ENCODE results near the gene VPS37D. TPM values are rescaled to one million over a fixed set of nuclear protein-coding genes. Genes with fewer than 3 reads are reported as not detected.

VPS37D gene
- total and polyA plus RNA-seq, 4 donors: 0.88 to 2.3 (median 1.7) TPM

- no peak overlapping the region for H3K27ac ChIP-seq (ENCODE audit: low read depth in 1 of 2, low read length in 2 of 2)
- no peaks in the 10 kb centered on the region for H3K36me3 ChIP-seq (ENCODE audit: control insufficient read depth in 1 of 2, insufficient read depth in 2 of 2, low read length in 1 of 2)
- intact Hi-C loops (cut with DNase I): no loop called here
- DNase-seq: no peak
- no peak for ATAC-seq (ENCODE audit: low FRiP score)
- H3K4me1 ChIP-seq (ENCODE audit: control insufficient read depth in 1 of 2, insufficient read depth in 2 of 2, low read length in 2 of 2): no peaks in the 10 kb centered on the region
- no peaks in the 10 kb centered on the region for H3K9me3 ChIP-seq (ENCODE audit: control insufficient read depth, low read length)
- H3K4me3 ChIP-seq (ENCODE audit: low read length in 2 of 2): no peak overlapping the region
- no peaks in the 10 kb centered on the region for H3K27me3 ChIP-seq (ENCODE audit: control insufficient read depth in 1 of 2, insufficient read depth in 2 of 2, low read length in 1 of 2)
- WGBS, 2 donors: 46 to 47% methylated on average over 9 of the region's 9 CpGs
Measured at GRCh38 chr7:73624669-73625001, 43.0 kb upstream of the VPS37D start.

- no peaks in the 10 kb centered on the region for H3K27me3 ChIP-seq (ENCODE audit: control insufficient read depth in 1 of 2, insufficient read depth in 2 of 2, low read length in 1 of 2)
- H3K27ac ChIP-seq (ENCODE audit: low read depth in 1 of 2, low read length in 2 of 2): no peak overlapping the region
- intact Hi-C loops (cut with DNase I): no loop called here
- no peaks in the 10 kb centered on the region for H3K36me3 ChIP-seq (ENCODE audit: control insufficient read depth in 1 of 2, insufficient read depth in 2 of 2, low read length in 1 of 2)
- no peak for ATAC-seq (ENCODE audit: low FRiP score)
- H3K9me3 ChIP-seq (ENCODE audit: control insufficient read depth, low read length): no peaks in the 10 kb centered on the region
- 94 to 95% methylated on average over 11 of the region's 11 CpGs for WGBS, 2 donors
- H3K4me1 ChIP-seq (ENCODE audit: control insufficient read depth in 1 of 2, insufficient read depth in 2 of 2, low read length in 2 of 2): no peaks in the 10 kb centered on the region
- H3K4me3 ChIP-seq (ENCODE audit: low read length in 2 of 2): no peak overlapping the region
- no peak for DNase-seq
Measured at GRCh38 chr7:73625276-73625675, 42.4 kb upstream of the VPS37D start.

GRCh38 chr7:73626814-73627213, 40.8 kb upstream of the VPS37D start:
- 35% methylated on average over 3 of the region's 3 CpGs for WGBS, 2 donors

GRCh38 chr7:73628504-73628903, 39.1 kb upstream of the VPS37D start:
- 81 to 82% methylated on average over 4 of the region's 4 CpGs for WGBS, 2 donors

More at GRCh38 chr7:73626814-73627213, 40.8 kb upstream of the VPS37D start:
- DNase-seq: no peak
- Histone ChIP-seq H3K4me3 (ENCODE audit: low read length in 2 of 2) (no peak overlapping the region), H3K36me3 (ENCODE audit: control insufficient read depth in 1 of 2, insufficient read depth in 2 of 2, low read length in 1 of 2) (no peaks in the 10 kb centered on the region), H3K4me1 (ENCODE audit: control insufficient read depth in 1 of 2, insufficient read depth in 2 of 2, low read length in 2 of 2) (no peaks in the 10 kb centered on the region), H3K27me3 (ENCODE audit: control insufficient read depth in 1 of 2, insufficient read depth in 2 of 2, low read length in 1 of 2) (no peaks in the 10 kb centered on the region), H3K27ac (ENCODE audit: low read depth in 1 of 2, low read length in 2 of 2) (no peak overlapping the region), H3K9me3 (ENCODE audit: control insufficient read depth, low read length) (no peaks in the 10 kb centered on the region)
- no peak for ATAC-seq (ENCODE audit: low FRiP score)
- intact Hi-C loops (cut with DNase I): no loop called here

GRCh38 chr7:73631558-73631957, 36.1 kb upstream of the VPS37D start:
- no peaks in the 10 kb centered on the region for H3K9me3 ChIP-seq (ENCODE audit: control insufficient read depth, low read length)
- intact Hi-C loops (cut with DNase I): no loop called here
- 21 to 44% methylated on average over 1 of the region's 1 CpG for WGBS, 2 donors
- no peaks in the 10 kb centered on the region for H3K27me3 ChIP-seq (ENCODE audit: control insufficient read depth in 1 of 2, insufficient read depth in 2 of 2, low read length in 1 of 2)
- no peak for ATAC-seq (ENCODE audit: low FRiP score)
- no peak overlapping the region for H3K27ac ChIP-seq (ENCODE audit: low read depth in 1 of 2, low read length in 2 of 2)
- no peaks in the 10 kb centered on the region for H3K4me1 ChIP-seq (ENCODE audit: control insufficient read depth in 1 of 2, insufficient read depth in 2 of 2, low read length in 2 of 2)
- no peaks in the 10 kb centered on the region for H3K36me3 ChIP-seq (ENCODE audit: control insufficient read depth in 1 of 2, insufficient read depth in 2 of 2, low read length in 1 of 2)
- no peak for DNase-seq
- no peak overlapping the region for H3K4me3 ChIP-seq (ENCODE audit: low read length in 2 of 2)

More at GRCh38 chr7:73628504-73628903, 39.1 kb upstream of the VPS37D start:
- intact Hi-C loops (cut with DNase I): no loop called here
- Histone ChIP-seq H3K27me3 (ENCODE audit: control insufficient read depth in 1 of 2, insufficient read depth in 2 of 2, low read length in 1 of 2) (no peaks in the 10 kb centered on the region), H3K27ac (ENCODE audit: low read depth in 1 of 2, low read length in 2 of 2) (no peak overlapping the region), H3K4me3 (ENCODE audit: low read length in 2 of 2) (no peak overlapping the region), H3K4me1 (ENCODE audit: control insufficient read depth in 1 of 2, insufficient read depth in 2 of 2, low read length in 2 of 2) (no peaks in the 10 kb centered on the region), H3K9me3 (ENCODE audit: control insufficient read depth, low read length) (no peaks in the 10 kb centered on the region), H3K36me3 (ENCODE audit: control insufficient read depth in 1 of 2, insufficient read depth in 2 of 2, low read length in 1 of 2) (no peaks in the 10 kb centered on the region)
- ATAC-seq (ENCODE audit: low FRiP score) (no peak), DNase-seq (no peak)

GRCh38 chr7:73633323-73633722, 34.3 kb upstream of the VPS37D start:
- DNase-seq: no peak
- H3K27ac ChIP-seq (ENCODE audit: low read depth in 1 of 2, low read length in 2 of 2): no peak overlapping the region
- WGBS, 2 donors: 81 to 94% methylated on average over 7 of the region's 7 CpGs
- H3K36me3 ChIP-seq (ENCODE audit: control insufficient read depth in 1 of 2, insufficient read depth in 2 of 2, low read length in 1 of 2): no peaks in the 10 kb centered on the region
- no peaks in the 10 kb centered on the region for H3K4me1 ChIP-seq (ENCODE audit: control insufficient read depth in 1 of 2, insufficient read depth in 2 of 2, low read length in 2 of 2)
- intact Hi-C loops (cut with DNase I): no loop called here
- H3K27me3 ChIP-seq (ENCODE audit: control insufficient read depth in 1 of 2, insufficient read depth in 2 of 2, low read length in 1 of 2): no peaks in the 10 kb centered on the region
- no peaks in the 10 kb centered on the region for H3K9me3 ChIP-seq (ENCODE audit: control insufficient read depth, low read length)
- no peak overlapping the region for H3K4me3 ChIP-seq (ENCODE audit: low read length in 2 of 2)
- no peak for ATAC-seq (ENCODE audit: low FRiP score)

- Histone ChIP-seq H3K27me3 (ENCODE audit: control insufficient read depth in 1 of 2, insufficient read depth in 2 of 2, low read length in 1 of 2) (no peaks in the 10 kb centered on the region), H3K27ac (ENCODE audit: low read depth in 1 of 2, low read length in 2 of 2) (no peak overlapping the region), H3K4me1 (ENCODE audit: control insufficient read depth in 1 of 2, insufficient read depth in 2 of 2, low read length in 2 of 2) (no peaks in the 10 kb centered on the region), H3K36me3 (ENCODE audit: control insufficient read depth in 1 of 2, insufficient read depth in 2 of 2, low read length in 1 of 2) (no peaks in the 10 kb centered on the region), H3K9me3 (ENCODE audit: control insufficient read depth, low read length) (no peaks in the 10 kb centered on the region), H3K4me3 (ENCODE audit: low read length in 2 of 2) (no peak overlapping the region)
- ATAC-seq (ENCODE audit: low FRiP score): no peak
- intact Hi-C loops (cut with DNase I): no loop called here
- no peak for DNase-seq
- 67 to 74% methylated on average over 8 of the region's 8 CpGs for WGBS, 2 donors
Measured at GRCh38 chr7:73633844-73634243, 33.8 kb upstream of the VPS37D start.

GRCh38 chr7:73635428-73636200, 32.0 kb upstream of the VPS37D start:
- WGBS, 2 donors: 83 to 87% methylated on average over 8 of the region's 8 CpGs
- H3K9me3 ChIP-seq (ENCODE audit: control insufficient read depth, low read length): no peaks in the 10 kb centered on the region
- H3K27me3 ChIP-seq (ENCODE audit: control insufficient read depth in 1 of 2, insufficient read depth in 2 of 2, low read length in 1 of 2): no peaks in the 10 kb centered on the region
- intact Hi-C loops (cut with DNase I): no loop called here
- H3K36me3 ChIP-seq (ENCODE audit: control insufficient read depth in 1 of 2, insufficient read depth in 2 of 2, low read length in 1 of 2): no peaks in the 10 kb centered on the region
- DNase-seq (no peak), ATAC-seq (ENCODE audit: low FRiP score) (no peak)
- H3K27ac ChIP-seq (ENCODE audit: low read depth in 1 of 2, low read length in 2 of 2): no peak overlapping the region
- H3K4me3 ChIP-seq (ENCODE audit: low read length in 2 of 2): no peak overlapping the region
- no peaks in the 10 kb centered on the region for H3K4me1 ChIP-seq (ENCODE audit: control insufficient read depth in 1 of 2, insufficient read depth in 2 of 2, low read length in 2 of 2)

GRCh38 chr7:73638911-73639310, 28.7 kb upstream of the VPS37D start:
- no peak for ATAC-seq (ENCODE audit: low FRiP score)

More at GRCh38 chr7:73638911-73639310, 28.7 kb upstream of the VPS37D start:
- Histone ChIP-seq H3K27ac (ENCODE audit: low read depth in 1 of 2, low read length in 2 of 2) (no peak overlapping the region), H3K4me3 (ENCODE audit: low read length in 2 of 2) (no peak overlapping the region), H3K27me3 (ENCODE audit: control insufficient read depth in 1 of 2, insufficient read depth in 2 of 2, low read length in 1 of 2) (no peaks in the 10 kb centered on the region), H3K9me3 (ENCODE audit: control insufficient read depth, low read length) (peaks cover 6% of the 10 kb centered on the region), H3K36me3 (ENCODE audit: control insufficient read depth in 1 of 2, insufficient read depth in 2 of 2, low read length in 1 of 2) (no peaks in the 10 kb centered on the region), H3K4me1 (ENCODE audit: control insufficient read depth in 1 of 2, insufficient read depth in 2 of 2, low read length in 2 of 2) (no peaks in the 10 kb centered on the region)
- WGBS, 2 donors: 67 to 70% methylated on average over 3 of the region's 3 CpGs
- DNase-seq: no peak
- intact Hi-C loops (cut with DNase I): no loop called here

Data from aorta (tissue), 5 donors.